NCI-H2196 treated with DMSO at 0.1 percent for 48 hours (cell line): Measurements from ENCODE around the gene TNF.

Experiments used
- DNase-seq: peaks from one replicate; lab custom pipeline; 2025; ENCODE audit not compliant: unreplicated experiment; lab: John Stamatoyannopoulos, UW

TNF gene

DNA sequence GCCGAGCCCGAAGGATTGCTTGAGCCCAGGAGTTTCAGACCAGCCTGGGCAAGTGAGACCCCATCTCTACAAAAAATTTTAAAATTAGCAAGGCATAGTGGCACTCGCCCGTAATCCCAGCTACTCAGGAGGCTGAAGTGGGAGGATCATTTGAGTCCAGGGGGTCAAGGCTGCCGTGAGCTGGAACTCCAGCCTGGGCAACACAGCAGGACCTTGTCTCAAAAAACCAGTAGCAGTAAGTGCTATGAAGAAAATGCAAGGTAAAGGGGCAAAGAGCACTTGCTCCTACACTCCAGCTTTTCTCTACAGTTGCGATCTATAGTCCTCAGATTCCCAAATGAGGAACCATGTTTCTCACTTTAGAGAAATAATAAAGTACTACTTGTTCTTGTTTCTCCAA is 31.7 kb upstream of the TNF start:
- no peak for DNase-seq

GRCh38 chr6:31544676-31545075 is 30.7 kb upstream of the TNF start:
- DNase-seq = no peak

- DNase-seq = no peak
Observed at GRCh38 chr6:31545291-31545690, 30.1 kb upstream of the TNF start.

- peak; percentile 96 for DNase-seq
Observed at GRCh38 chr6:31546339-31546957, 28.9 kb upstream of the TNF start, which contains the start of gene ATP6V1G2. Gene ATP6V1G2 (minus strand): TSS chr6:31546608. CDS start chr6:31546559, 49 bp downstream.

GRCh38 chr6:31546958-31547726 is 28.2 kb upstream of the TNF start, which contains the start of gene NFKBIL1:
Gene NFKBIL1 (plus strand): TSS chr6:31547608. CDS start chr6:31547695, 87 bp downstream.
- DNase-seq = peak; percentile 94

DNA sequence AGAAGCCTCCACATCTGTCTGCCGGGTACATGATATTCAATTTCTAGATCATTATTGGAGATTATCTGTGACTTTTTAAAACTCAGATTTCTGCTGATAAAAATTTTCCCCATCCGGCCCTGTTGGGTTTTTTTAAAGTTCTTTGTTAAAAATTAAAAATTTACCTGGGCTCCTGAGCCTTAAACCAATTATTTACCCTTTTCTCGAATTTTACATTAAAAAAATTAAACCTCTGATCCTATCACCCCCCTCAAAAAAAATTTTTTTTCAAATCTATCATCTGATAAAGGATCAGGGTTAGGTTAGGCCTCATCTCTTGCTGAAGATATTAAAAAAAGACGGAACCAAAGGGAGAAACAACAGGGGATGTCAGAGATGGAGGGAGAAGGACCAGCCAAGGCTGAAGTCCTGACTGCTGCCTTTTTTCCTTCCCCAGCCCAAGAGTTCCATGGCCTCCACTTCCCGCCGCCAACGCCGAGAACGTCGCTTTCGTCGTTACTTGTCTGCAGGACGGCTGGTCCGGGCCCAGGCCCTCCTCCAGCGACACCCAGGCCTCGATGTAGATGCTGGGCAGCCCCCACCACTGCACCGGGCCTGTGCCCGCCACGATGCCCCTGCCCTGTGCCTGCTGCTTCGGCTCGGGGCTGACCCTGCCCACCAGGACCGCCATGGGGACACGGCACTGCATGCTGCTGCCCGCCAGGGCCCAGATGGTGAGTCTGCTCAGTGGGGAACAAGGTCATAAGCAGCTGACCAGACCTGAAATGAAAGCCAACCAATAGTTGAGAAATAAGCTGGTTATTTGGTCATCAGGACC is 27.4 kb upstream of the TNF start:
- no peak for DNase-seq

DNA sequence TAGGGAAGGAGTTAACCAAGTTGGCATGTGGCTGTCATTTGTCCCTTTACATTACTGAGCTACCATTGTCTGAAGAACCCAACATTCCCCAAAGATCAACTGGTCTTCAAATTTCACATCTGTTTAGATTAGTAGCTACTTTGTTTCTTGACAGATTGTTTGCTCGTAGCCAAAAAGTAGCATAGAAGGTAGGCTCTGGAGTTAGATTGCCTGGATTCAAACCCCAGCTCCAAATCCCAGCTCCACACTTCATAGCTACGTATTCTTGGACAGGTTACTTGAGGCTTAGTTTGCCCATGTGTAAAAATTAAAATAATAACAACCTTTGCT is 26.9 kb upstream of the TNF start:
- no peak for DNase-seq

GRCh38 chr6:31551371-31551770 is 24.0 kb upstream of the TNF start:
- peak; percentile 12 for DNase-seq

GRCh38 chr6:31556307-31556706 is 19.1 kb upstream of the TNF start:
- DNase-seq = no peak

DNA sequence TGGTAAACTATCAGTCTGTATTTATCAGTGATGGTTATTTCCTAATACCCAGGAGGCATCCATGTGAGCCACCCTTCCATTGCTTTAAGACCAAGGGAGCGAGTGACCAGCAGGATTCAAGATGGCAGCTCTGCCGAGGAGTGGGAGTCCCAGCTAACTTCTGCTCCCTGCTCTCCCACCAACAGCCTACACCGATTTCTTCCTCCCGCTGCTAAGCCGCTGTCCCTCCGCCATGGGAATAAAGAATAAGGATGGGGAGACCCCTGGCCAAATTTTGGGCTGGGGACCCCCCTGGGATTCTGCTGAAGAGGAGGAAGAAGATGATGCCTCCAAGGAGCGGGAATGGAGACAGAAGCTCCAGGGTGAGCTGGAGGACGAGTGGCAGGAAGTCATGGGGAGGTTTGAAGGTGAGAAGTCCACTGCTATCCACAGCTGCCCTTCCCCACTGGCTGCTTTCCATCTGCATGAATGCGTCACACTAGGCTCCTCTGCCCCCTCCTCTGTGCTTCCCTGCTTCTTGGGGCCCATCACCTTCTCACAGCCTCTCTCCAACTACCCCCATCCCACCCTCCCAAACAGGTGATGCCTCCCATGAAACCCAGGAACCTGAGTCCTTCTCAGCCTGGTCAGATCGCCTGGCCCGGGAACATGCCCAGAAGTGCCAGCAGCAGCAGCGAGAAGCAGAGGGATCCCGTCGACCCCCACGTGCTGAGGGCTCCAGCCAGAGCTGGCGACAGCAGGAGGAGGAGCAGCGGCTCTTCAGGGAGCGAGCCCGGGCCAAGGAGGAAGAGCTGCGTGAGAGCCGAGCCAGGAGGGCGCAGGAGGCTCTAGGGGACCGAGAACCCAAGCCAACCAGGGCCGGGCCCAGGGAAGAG is 17.7 kb upstream of the TNF start:
- DNase-seq = no peak

DNA sequence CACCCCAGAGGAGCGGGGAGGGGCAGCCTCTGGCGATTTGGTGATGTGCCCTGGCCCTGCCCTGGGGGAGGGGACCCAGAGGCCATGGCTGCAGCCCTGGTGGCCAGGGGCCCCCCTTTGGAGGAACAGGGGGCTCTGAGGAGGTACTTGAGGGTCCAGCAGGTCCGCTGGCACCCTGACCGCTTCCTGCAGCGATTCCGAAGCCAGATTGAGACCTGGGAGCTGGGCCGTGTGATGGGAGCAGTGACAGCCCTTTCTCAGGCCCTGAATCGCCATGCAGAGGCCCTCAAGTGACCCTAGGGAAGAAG is 17.1 kb upstream of the TNF start:
- DNase-seq = no peak

- DNase-seq = no peak
Observed at GRCh38 chr6:31558631-31559500, 16.5 kb upstream of the TNF start.

GRCh38 chr6:31559606-31559957 is 15.8 kb upstream of the TNF start:
- no peak for DNase-seq

DNA sequence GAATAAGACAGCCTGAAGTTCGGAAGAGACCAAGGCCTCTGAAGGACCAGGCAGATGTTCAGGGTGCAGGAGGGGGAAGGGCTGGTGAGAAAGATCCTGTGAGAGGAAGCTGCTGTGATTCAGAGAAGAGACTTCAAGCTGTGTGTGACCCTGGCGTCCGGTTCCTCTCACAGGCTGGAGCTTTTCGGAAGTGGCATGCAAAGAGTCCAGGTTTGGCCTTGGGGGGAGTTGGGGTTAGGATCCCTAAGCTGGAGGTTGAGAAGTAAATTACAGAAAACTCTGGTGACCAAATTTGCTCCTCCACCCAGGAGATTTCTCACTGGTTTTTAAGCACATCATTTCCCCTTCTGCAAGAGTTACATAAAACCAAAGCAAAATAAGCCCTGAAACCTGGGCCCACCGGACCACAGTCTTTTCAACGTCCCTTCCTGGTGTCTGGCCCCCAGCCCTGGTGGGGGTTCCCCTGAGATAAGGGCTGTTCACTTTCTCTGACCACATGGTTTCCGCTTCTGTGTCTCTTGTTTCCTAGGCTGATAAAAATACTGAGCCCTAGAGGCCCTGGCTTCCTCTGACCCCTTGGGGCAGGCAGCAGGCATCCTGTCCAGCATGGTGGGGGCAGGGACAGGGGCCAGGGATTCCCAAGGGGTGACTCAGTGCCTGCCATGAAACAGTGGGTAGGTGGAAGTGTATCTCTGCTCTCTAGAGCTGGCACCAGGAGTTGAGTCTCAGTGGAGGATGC is 15.2 kb upstream of the TNF start:
- DNase-seq = no peak

DNA sequence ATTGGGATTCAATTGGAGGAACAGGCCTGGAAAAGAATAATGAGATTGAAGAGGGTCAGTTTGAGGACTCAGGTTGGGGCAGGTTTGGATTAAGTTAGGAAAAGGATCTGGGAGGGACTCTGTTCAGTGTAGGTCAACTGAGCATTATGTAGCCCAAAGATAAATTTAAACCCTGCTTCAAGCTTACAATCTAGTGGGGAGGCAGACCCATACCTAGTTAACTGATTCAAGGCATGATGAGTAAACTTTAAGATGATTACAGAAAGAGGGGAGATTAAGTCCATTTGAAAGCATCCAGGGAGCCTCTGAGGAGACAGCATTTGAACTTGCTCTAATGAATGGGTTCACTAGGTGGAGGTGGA is 14.7 kb upstream of the TNF start:
- no peak for DNase-seq

DNA sequence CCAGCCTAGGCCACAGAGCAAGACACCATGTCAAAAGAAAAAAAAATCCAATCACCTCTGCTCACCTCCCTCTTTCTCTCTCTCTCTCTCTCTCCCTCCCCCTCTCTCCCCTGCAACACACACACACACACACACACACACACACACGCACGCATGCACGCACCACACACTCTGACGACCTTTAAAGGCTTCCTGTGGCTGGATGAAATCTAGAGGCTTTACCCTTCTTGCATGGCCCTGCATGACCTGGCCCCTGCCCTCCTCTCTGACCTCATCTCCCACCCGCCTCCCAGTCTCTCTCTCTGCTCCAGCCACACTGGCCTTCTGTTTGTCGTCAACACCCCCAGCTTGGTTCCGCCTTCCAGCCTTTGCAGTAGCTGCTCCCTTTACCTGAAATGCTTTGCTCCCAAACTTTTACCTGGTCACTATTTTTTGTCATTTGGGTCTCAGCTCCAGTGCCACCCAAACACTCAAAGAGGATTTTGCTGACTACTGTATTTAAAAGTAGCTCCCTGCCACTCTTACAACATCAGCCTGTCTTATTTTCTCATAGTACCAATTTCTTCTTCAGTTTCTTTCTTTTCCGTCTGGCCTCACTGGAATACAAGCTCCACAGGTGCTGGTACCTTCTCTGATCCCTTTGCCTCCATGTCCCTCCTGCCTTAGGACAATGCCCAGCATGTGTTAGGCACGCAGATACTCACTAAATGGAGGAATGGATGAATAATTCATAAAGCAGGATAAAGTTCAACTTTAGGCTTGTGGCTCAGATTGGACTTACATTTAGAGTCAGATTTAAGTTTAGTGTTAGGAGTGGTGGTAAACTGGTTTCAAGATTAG is 7.6 kb upstream of the TNF start:
- DNase-seq = no peak

DNA sequence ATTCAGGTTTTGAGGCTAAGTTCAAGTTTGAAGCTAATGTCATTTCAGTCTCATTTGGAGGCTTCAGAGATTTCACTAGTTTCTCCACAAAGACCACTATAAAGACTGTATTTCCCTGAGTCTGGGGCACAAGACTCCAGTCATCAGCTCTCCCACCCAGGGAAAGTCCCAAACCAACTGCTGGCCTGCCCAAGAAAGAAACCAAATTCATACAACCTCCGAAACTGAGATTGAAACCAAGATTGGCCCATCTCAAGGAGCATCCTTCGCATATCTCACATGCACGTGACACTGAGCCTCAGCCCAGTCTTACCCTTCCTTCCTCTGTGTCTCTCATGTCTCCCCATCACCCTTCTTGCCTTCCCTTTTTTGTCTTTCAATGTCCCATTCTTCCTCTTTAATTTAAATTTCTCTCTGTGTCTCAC is 6.8 kb upstream of the TNF start:
- no peak for DNase-seq

DNA sequence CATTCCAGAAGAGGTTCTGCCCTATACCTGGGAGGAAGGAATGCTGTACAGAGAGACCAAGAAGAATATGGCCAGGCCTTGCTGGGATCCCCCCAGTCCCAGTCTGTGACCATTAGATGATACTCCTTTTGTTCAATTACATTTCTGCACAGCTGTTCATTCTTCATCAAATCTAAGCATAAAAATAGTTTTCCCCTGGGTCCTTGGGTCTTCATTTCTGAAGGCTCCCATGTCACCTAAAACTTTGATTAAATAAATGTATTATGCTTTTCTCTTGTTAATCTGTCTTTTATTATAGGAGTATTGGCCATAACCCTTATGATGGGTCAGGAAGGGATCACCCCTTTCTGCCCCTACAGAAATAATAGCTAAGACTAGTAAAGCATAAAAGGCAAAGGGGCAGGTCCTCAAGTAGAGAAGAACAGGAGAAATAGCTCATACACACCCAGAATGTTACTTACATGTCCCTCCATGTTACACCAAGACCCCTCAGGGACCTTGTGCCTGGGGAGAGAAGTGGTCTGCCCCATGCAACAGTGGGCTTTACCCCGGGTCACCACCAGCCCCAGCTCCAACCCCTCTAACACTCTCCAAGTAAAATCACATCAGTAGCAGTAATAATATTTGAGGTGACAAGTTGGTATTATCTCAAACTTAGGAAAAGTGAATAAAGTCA is 5.4 kb upstream of the TNF start:
- no peak for DNase-seq
